ENCODE data around the gene DIDO1.

DIDO1 gene

GRCh38 chr20:62926229-62927127 is at the start of gene DIDO1:
DIDO1 (minus strand) TSS chr20:62926505.
- peak; percentile 89 to 91 for DNase-seq

- no peak for DNase-seq
These were observed 49.0 kb upstream of the DIDO1 start for GRCh38 chr20:62975251-62975760.

GRCh38 chr20:62972845-62973745 is 46.8 kb upstream of the DIDO1 start:
- DNase-seq, result no peak

DNA sequence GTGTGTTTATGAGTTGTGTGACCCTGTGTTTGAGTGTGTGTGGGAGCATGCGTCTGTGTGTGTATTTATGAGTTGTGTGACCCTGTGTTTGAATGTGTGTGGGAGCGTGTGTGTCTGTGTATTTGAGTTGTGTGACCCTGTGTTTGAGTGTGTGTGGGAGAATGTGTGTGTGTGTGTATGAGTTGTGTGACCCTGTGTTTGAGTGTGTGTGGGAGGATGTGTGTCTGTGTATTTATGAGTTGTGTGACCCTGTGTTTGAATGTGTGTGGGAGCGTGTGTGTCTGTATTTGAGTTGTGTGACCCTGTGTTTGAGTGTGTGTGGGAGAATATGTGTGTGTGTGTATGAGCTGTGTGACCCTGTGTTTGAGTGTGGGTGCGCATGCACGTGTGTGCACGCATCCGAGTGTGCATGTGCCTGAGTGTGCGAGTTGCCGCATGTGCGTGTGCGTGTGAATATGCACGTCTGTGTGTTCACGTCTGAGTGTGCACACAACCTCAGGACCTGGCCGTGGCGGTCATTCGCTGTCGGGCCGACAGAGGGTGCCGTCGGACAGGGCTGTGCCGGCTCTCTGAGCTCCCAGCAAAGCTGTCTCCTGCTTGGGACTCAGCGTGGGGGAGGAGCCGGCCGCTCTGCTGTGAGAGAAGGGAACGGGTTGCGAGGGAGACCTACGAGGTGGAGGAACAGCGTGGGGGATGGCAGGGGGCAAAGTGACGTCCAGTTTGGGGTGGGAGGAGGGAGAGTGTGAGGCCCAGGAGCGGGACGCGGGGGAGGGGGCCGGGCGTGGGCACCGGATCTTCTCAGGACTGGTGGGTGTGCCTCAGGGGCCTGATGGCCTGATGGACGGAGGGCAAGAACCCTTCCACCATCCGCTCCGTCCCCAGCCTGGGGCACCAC is 45.9 kb upstream of the DIDO1 start:
- DNase-seq, result peak; percentile 81 to 83

DNA sequence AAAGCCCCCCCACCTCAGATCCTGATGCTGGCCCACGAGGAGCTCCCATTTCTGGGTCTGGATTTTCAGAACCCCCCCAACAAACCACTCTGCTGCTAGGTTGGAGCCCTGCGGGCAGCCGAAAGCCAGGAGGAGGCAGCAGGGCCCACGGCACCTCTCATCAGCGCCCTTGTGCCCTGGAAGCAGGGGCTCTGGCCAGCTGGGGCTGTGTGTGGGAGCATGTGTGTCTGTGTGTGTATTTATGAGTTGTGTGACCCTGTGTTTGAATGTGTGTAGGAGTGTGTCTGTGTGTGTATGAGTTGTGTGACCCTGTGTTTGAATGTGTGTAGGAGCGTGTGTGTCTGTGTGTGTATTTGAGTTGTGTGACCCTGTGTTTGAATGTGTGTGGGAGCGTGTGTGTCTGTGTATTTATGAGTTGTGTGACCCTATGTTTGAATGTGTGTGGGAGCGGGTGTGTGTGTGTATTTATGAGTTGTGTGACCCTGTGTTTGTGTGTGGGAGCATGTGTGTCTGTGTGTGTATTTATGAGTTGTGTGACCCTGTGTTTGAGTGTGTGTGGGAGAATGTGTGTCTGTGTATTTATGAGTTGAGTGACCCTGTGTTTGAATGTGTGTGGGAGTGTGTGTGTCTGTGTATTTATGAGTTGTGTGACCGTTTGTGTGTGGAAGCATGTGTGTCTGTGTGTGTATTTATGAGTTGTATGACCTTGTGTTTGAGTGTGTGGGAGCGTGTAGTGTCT is 45.1 kb upstream of the DIDO1 start:
- no peak for DNase-seq

DNA sequence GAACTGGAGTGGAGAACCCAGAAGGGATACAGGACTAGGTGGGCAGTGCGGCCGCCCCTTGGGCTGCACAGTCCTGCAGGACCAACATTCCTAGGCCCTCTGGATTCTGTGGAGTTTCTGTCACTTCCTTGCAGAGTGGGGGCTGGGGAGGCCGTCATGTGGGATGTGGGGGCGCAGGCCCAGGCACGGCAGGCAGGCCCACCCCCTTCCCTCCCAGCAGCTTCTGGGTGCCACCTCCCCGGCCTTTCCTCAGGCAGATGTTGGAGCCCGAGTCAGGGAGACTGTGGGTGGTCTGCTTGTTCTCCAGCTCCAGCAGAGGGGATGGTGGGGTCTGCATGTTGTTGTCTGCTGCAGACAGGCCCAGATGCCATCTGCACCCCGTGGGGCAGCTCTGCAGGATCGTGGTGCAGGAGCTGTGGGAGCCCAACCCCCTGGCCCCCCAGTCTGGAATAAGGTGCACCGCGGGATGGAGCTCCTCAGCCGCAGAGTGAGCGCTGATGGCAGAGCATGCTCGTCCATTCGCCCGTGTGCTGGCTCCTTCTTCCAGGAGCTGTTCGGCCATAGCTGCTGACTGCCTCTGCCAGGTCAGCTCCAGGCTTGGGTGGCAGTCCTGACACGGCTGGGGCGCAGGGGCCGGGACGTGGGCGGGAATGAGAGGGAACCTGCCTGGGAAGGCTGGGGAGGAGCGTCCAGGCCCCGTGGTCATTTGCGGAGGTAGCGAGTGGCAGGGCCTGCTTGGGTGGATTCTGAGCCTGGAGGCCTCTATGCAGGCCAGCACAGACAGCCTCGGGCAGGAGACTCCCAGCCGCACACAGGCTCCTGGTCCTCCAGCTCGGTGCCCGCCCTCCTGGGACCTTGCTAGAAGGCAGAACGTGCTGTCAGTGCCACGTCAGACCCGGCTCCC is 44.3 kb upstream of the DIDO1 start:
- DNase-seq, result no peak

DNA sequence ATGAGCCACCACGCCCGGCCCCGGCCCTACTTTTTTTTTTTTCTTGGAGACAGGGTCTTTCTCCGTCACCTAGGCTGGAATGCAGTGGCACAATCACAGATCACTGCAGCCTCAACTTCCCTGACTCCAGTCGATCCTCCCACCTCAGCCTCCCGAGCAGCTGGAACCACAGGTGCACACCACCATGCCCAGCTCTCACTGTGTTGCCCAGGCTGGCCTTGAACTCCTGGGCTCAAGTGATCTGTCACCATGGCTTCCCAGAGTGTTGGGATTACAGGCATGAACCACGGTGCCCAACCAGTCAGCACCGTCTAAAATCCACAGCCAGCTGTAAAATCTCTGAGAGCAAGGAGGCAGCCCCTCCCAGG is 43.6 kb upstream of the DIDO1 start:
- DNase-seq, result no peak

GRCh38 chr20:62969179-62969760 is 43.0 kb upstream of the DIDO1 start:
- no peak for DNase-seq

DNA sequence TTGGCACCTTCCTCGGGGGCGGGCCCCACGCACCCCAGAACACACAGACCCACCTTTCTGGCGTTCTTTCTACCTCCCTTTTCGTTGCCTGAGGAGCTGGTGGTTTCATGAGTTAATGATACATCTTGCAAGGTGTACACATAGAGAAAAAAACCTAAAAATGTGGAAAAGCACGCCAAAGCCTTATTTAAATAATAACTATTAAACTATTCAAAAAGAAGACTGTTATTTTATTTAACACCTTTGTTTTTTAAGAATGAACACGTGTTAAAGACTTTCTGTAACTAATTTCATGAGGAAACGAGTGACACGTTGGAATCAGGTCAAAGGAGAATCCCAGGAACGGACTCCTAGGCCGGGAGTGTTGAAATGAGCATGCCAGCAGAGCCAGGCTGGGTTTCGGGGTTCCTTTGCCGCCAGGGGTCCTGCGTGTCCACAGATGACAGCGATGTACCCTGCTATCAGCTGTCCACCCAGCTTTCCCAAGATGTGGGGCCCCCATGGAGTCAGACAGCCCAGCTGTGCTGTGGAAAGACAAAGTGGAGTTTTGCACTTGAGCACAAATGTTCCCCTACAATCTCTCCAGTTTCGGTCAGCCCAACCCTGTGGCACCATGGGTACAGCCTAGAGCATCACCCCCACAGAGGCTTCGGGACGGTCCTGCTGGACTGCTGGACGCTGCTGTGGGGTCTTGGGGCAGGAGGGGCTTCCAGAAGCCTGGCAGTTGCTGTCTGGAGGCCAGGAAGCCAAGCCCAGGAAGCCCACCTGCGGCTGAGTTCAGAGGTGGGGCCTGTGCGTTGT is 42.3 kb upstream of the DIDO1 start:
- DNase-seq, result no peak

- no peak for DNase-seq
These were observed 41.5 kb upstream of the DIDO1 start for GRCh38 chr20:62967628-62968351.

- DNase-seq, result no peak
These were observed 40.8 kb upstream of the DIDO1 start for GRCh38 chr20:62967149-62967501.

- DNase-seq, result no peak
These were observed 40.2 kb upstream of the DIDO1 start for GRCh38 chr20:62966212-62967148.

DNA sequence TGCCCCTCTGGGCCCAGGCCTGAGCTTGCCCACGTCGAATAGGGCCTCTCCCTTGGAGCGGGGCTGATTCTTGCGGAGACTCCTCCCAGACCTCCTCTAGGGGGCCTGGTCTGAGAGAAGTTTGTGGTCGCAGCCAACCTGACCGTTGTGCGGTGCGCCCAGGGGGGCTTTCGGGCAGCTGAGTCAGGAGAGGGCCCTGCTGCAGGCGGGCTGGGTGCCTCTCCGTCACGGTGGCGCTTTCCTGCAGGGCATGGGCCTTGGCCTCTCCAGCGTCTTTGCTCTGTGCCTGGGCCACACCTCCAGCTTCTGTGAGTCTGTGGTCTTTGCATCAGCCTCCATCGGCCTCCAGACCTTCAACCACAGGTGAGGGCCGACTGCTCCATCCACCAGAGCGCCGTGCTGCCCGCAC is 39.1 kb upstream of the DIDO1 start:
- DNase-seq, result no peak

DNA sequence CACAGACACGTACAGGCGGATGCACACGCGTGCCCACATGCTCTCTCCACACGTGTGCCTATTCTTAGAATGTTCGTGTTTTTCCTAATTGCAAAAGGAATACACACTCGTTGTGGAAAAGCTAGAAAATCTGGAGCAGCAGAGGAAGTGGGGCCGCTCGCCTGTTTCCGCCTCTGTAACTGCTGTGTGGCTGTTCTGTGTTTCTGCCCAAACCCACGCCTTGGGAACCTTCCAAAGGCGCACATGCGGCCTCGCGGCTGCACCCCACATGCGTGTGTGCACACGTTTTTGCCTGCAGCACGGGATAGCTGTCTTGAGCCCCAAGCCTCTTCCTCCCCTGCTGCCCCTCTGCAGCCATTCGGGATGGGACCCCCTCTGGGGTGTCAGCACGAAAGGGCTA is 38.4 kb upstream of the DIDO1 start:
- DNase-seq, result no peak

- no peak for DNase-seq
These were observed 37.5 kb upstream of the DIDO1 start for GRCh38 chr20:62963614-62964397.

- no peak for DNase-seq
These were observed 36.7 kb upstream of the DIDO1 start for GRCh38 chr20:62962891-62963613.
